ENCODE measurements around the gene CLEC9A.

The CLEC9A gene

GRCh38 chr12:10067264-10067663, 36.8 kb downstream of the CLEC9A start:
- DNase-seq (ENCODE audit: low read depth in 2 of 3, low spot score in 1 of 3) = no peak

GRCh38 chr12:10067942-10068341, 37.5 kb downstream of the CLEC9A start:
- DNase-seq (ENCODE audit: low read depth in 2 of 3, low spot score in 1 of 3) = no peak

GRCh38 chr12:10068644-10069043, 38.2 kb downstream of the CLEC9A start:
- DNase-seq (ENCODE audit: low read depth in 2 of 3, low spot score in 1 of 3) = no peak

- no peak for DNase-seq (ENCODE audit: low read depth in 2 of 3, low spot score in 1 of 3)
Observed at GRCh38 chr12:10069099-10069498, 38.6 kb downstream of the CLEC9A start.

GRCh38 chr12:10069976-10070375, 39.5 kb downstream of the CLEC9A start:
- DNase-seq (ENCODE audit: low read depth in 2 of 3, low spot score in 1 of 3) = no peak

- DNase-seq (ENCODE audit: low read depth in 2 of 3, low spot score in 1 of 3) = no peak
Observed at GRCh38 chr12:10070380-10070779, 39.9 kb downstream of the CLEC9A start.

GRCh38 chr12:10072131-10072530, 41.6 kb downstream of the CLEC9A start:
- no peak for DNase-seq (ENCODE audit: low read depth in 2 of 3, low spot score in 1 of 3)

GRCh38 chr12:10073261-10073660, 42.8 kb downstream of the CLEC9A start:
- no peak for DNase-seq (ENCODE audit: low read depth in 2 of 3, low spot score in 1 of 3)

GRCh38 chr12:10075451-10075850, 45.0 kb downstream of the CLEC9A start:
- no peak for DNase-seq (ENCODE audit: low read depth in 2 of 3, low spot score in 1 of 3)

GRCh38 chr12:10082117-10082874, 51.8 kb downstream of the CLEC9A start:
- no peak for DNase-seq (ENCODE audit: low read depth in 2 of 3, low spot score in 1 of 3)

- DNase-seq (ENCODE audit: low read depth in 2 of 3, low spot score in 1 of 3) = no peak
Observed at GRCh38 chr12:10084733-10085132, 54.3 kb downstream of the CLEC9A start.

GRCh38 chr12:10086387-10086786, 55.9 kb downstream of the CLEC9A start:
- DNase-seq (ENCODE audit: low read depth in 2 of 3, low spot score in 1 of 3) = no peak

GRCh38 chr12:10088031-10088430, 57.5 kb downstream of the CLEC9A start:
- DNase-seq (ENCODE audit: low read depth in 2 of 3, low spot score in 1 of 3) = no peak

GRCh38 chr12:10088955-10089900, 58.7 kb downstream of the CLEC9A start:
- no peak for DNase-seq (ENCODE audit: low read depth in 2 of 3, low spot score in 1 of 3)

- no peak for DNase-seq (ENCODE audit: low read depth in 2 of 3, low spot score in 1 of 3)
Observed at GRCh38 chr12:10094646-10095395, 64.3 kb downstream of the CLEC9A start.

- no peak for DNase-seq (ENCODE audit: low read depth in 2 of 3, low spot score in 1 of 3)
Observed at GRCh38 chr12:10095971-10096370, 65.5 kb downstream of the CLEC9A start.

- no peak for DNase-seq (ENCODE audit: low read depth in 2 of 3, low spot score in 1 of 3)
Observed at GRCh38 chr12:10097521-10097920, 67.0 kb downstream of the CLEC9A start.

- no peak for DNase-seq (ENCODE audit: low read depth in 2 of 3, low spot score in 1 of 3)
Observed at GRCh38 chr12:10098791-10099190, 68.3 kb downstream of the CLEC9A start, which contains the start of gene CLEC1A. TSS of gene CLEC1A (minus strand) at chr12:10098985. CDS start at chr12:10098922, 63 bp downstream.

GRCh38 chr12:10101042-10101579, 70.6 kb downstream of the CLEC9A start:
- no peak for DNase-seq (ENCODE audit: low read depth in 2 of 3, low spot score in 1 of 3)

- DNase-seq (ENCODE audit: low read depth in 2 of 3, low spot score in 1 of 3) = no peak
Observed at GRCh38 chr12:10101648-10102220, 71.3 kb downstream of the CLEC9A start.

- DNase-seq (ENCODE audit: low read depth in 2 of 3, low spot score in 1 of 3) = no peak
Observed at GRCh38 chr12:10102322-10102721, 71.8 kb downstream of the CLEC9A start.
